GM19035 (cell line): Measurements from ENCODE around the gene CHRM3.
"Not testable (repeated sequence)": the region's sequence is repeated elsewhere in the genome, so short reads cannot be mapped to it uniquely, and the experiment has no call there.

ENCODE experiments used
- ATAC-seq: cut with Tn5 transposase; IDR thresholded peaks from one replicate; pipeline ENCODE4 v1.9.1; 2021; ENCODE audit not compliant: unreplicated experiment

Gene CHRM3

GRCh38 chr1:239386453-239387303, at the start of gene CHRM3:
TSS of gene CHRM3 (plus strand) at chr1:239386568. CDS start at chr1:239907452, 520,884 bp downstream.
- no peak for ATAC-seq

GRCh38 chr1:239337799-239338430, 48.5 kb upstream of the CHRM3 start:
- no peak for ATAC-seq

GRCh38 chr1:239347776-239348175, 38.6 kb upstream of the CHRM3 start:
- no peak for ATAC-seq

- no peak for ATAC-seq
Observed at GRCh38 chr1:239348635-239349353, 37.6 kb upstream of the CHRM3 start.

- no peak for ATAC-seq
Observed at GRCh38 chr1:239349699-239350098, 36.7 kb upstream of the CHRM3 start.

GRCh38 chr1:239353536-239353935, 32.8 kb upstream of the CHRM3 start:
- no peak for ATAC-seq

GRCh38 chr1:239354231-239354630, 32.1 kb upstream of the CHRM3 start:
- ATAC-seq, result no peak

GRCh38 chr1:239357867-239358266, 28.5 kb upstream of the CHRM3 start:
- ATAC-seq, result no peak

- ATAC-seq, result no peak
Observed at GRCh38 chr1:239361403-239361802, 25.0 kb upstream of the CHRM3 start.

GRCh38 chr1:239363930-239364329, 22.4 kb upstream of the CHRM3 start:
- ATAC-seq, result no peak

- no peak for ATAC-seq
Observed at GRCh38 chr1:239367196-239367810, 19.1 kb upstream of the CHRM3 start.

GRCh38 chr1:239368436-239369109, 17.8 kb upstream of the CHRM3 start:
- ATAC-seq, result no peak

GRCh38 chr1:239370869-239371268, 15.5 kb upstream of the CHRM3 start:
- ATAC-seq, result not testable (repeated sequence)

GRCh38 chr1:239382666-239383065, 3.7 kb upstream of the CHRM3 start:
- ATAC-seq, result no peak

- ATAC-seq, result no peak
Observed at GRCh38 chr1:239383714-239384113, 2.7 kb upstream of the CHRM3 start.

GRCh38 chr1:239387304-239388158, 1.2 kb downstream of the CHRM3 start:
- no peak for ATAC-seq

GRCh38 chr1:239388159-239388485, 1.8 kb downstream of the CHRM3 start:
- ATAC-seq, result no peak

GRCh38 chr1:239388578-239388977, 2.2 kb downstream of the CHRM3 start:
- ATAC-seq, result no peak

- no peak for ATAC-seq
Observed at GRCh38 chr1:239389703-239390102, 3.3 kb downstream of the CHRM3 start.

- no peak for ATAC-seq
Observed at GRCh38 chr1:239392271-239392670, 5.9 kb downstream of the CHRM3 start.
